ENCODE data around the gene ARID3A.
"Not testable (repeated sequence)": the region's sequence is repeated elsewhere in the genome, so short reads cannot be mapped to it uniquely, and the experiment has no call there.

GRCh38 chr19:1023883-1024188 is 98.0 kb downstream of the ARID3A start:
- TF ChIP-seq SUZ12 (IDR thresholded peaks at IDR 0.05; ENCODE audit: extremely low read depth, insufficient read depth, insufficient read length); YY1 (IDR thresholded peaks at IDR 0.05; ENCODE audit: insufficient read depth, insufficient read length); ZNF274 (IDR thresholded peaks at IDR 0.05; ENCODE audit: low read depth, low read length): not testable (repeated sequence)
